Amniotic epithelial cell (primary cell): Measurements from ENCODE around the gene GPR35.

Experiments
- DNase-seq: peaks from one replicate; pipeline ENCODE4 v3.0.0-alpha.2; 2010; ENCODE audit warnings: low read depth

Gene GPR35

GRCh38 chr2:240624011-240624949 is 1.0 kb upstream of the GPR35 start:
- DNase-seq, result no peak

DNA sequence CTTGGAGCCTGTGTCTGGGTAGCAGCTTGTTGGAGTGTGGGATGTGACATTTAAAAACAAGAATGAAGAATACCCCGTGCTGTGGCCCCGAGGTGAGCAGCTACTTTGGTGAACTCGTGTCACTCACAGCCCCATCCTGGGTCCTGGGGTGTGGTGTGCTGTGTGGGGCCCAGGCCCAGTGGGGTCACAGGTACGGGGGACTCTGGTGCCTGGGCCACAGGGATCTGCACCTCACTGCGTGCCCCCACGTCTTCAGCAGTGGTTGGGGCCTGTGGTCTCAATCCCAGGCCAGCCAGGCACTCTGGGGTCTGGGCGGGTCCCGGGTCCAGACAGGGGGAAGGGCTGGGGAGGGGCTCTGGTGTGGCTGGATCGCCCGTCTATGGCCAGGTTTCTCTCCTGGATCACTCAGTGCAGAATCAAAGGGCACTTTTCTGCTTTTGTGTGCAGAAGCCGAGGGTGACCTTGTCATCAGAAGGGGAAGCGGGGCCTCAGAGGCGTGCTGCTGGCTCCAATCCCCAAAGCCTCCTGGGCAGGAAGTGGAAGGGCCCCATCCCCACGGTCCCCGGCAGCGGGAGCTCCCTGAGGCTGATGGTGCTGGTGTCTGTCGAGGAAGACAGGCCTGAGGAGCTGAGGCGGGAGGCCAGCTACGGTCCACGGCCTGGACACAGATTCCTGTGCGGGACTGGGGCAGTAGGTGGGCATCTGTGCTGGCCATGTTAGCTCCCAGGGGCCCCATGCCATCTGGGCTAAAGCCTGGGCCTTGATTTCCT is 1.4 kb downstream of the GPR35 start:
- DNase-seq, result no peak

DNA sequence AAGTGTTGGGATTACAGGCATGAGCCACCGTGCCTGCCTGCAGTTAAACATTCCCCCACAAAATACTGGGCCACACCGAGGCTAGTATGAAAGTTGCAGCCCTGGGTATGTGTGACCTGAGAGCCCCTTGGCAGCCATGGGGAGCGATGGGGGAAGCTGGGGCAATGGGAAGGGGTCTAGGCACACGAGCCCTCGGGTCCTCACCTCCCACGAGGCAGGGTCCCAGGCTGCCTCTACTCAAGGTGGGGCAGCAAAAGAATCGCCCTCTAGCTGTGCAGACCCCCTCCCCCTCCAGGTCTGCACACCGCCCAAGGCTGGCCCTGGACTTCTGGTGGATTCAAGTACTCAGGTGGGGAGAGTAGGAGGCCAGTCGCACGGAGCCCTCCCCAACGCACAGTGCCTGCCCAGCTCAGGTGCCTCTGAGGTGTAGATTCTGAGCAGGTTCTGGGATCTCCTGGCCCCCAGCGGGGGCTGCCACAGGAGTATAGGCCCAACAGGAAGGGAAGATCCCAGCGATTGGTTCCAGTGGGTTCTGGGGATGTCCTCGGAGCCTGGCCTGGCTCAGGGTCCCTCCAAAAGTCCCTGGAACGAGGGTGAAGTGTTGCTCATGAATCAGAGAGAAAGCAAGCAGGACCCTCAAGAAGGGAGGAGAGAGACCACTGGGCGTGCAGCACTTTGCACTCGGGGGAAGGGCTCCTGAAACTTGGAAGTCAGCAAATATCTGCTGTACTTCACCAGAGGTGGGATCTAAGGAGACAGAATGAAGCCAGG is 2.6 kb downstream of the GPR35 start:
- DNase-seq, result no peak

DNA sequence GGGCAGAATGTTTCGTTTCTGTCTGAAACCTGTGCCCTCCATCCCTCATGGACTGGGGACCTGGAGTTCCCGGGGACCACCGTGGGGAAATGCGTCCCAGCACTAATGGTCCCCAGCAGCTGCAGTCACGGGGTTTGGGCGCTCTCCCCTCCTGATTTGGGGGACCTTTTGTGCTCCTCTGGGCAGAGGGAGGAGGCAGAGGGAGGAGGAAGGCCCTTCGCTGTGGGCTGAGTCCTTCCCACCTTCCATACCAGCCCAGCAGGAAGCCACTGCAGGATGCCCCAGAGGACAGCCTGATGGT is 3.2 kb downstream of the GPR35 start:
- no peak for DNase-seq

- no peak for DNase-seq
These were observed 3.7 kb downstream of the GPR35 start for GRCh38 chr2:240628808-240629618.

GRCh38 chr2:240629619-240629967 is 4.3 kb downstream of the GPR35 start:
- no peak for DNase-seq

GRCh38 chr2:240629968-240630770 is 4.9 kb downstream of the GPR35 start:
- no peak for DNase-seq

DNA sequence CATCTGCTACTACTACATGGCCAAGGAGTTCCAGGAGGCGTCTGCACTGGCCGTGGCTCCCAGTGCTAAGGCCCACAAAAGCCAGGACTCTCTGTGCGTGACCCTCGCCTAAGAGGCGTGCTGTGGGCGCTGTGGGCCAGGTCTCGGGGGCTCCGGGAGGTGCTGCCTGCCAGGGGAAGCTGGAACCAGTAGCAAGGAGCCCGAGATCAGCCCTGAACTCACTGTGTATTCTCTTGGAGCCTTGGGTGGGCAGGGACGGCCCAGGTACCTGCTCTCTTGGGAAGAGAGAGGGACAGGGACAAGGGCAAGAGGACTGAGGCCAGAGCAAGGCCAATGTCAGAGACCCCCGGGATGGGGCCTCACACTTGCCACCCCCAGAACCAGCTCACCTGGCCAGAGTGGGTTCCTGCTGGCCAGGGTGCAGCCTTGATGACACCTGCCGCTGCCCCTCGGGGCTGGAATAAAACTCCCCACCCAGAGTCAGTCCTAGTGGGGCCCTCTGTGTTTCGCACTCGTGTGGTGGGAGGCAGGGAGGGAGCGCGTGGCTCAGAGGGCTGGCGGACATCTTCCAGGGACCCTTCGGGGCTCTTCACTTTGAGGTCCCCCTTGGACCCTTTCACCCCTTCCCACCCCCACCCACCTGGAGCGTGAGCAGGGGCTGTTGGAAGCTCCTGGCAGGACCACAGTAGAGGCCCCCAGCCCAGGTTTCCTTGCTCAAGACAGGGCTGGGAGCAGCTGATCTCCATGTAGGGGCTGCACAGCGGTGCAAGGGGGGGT is 5.7 kb downstream of the GPR35 start:
- DNase-seq, result no peak

GRCh38 chr2:240631548-240632305 is 6.4 kb downstream of the GPR35 start:
- no peak for DNase-seq

DNA sequence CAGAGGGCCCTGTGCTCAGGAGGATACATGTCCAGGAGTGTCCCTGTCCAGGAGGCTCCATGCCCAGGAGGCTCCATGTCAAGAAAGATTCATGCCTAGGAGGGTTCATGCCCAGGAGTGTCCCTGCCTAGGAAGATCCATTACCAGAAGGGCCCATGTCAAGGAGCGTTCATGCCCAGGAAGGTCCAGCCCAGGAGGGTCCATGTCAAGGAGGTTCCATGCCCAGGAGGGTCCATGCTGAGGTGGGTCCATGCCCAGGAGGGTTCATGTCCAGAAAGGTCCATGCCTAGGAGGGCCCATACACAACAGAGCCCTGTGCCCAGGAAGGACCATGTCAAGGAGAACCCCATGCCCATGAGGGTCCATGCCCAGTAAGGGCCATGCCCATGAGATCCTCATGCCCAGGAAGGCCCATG is 7.0 kb downstream of the GPR35 start:
- no peak for DNase-seq

- DNase-seq, result no peak
These were observed 10.1 kb downstream of the GPR35 start for GRCh38 chr2:240635121-240635997.

GRCh38 chr2:240635998-240636547 is 10.8 kb downstream of the GPR35 start:
- no peak for DNase-seq

GRCh38 chr2:240636563-240637115 is 11.4 kb downstream of the GPR35 start:
- no peak for DNase-seq

GRCh38 chr2:240637116-240637900 is 12.0 kb downstream of the GPR35 start:
- no peak for DNase-seq

DNA sequence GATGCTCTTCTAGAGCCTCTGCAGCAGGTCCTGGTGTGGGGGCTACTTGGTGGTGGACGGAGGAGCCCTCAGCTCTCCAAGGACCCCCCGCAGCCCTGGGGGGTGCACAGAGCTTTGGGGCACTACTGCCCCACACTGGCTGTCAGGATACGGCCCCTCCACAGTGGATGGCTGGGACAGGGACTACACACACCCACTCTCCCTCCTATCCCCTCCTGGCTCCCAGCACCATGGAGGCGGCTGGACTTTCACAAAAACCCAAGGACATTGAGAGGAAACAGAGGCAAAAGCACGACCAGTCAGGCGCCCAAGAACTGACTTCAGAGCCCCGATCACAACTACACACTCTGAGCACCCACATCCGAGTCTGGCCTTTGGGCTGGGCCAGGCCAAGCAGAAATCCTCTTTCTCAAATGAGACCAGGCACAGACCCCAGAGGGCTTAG is 12.6 kb downstream of the GPR35 start:
- no peak for DNase-seq

- no peak for DNase-seq
These were observed 13.4 kb downstream of the GPR35 start for GRCh38 chr2:240638512-240639160.
